Hematopoietic multipotent progenitor cell treated with erythropoietin and hydrocortisone succinate and interleukin-3 and kit ligand, for 17 days (in vitro differentiated cells): ENCODE data around the gene SRCIN1.
"Not testable (repeated sequence)": the region's sequence is repeated elsewhere in the genome, so short reads cannot be mapped to it uniquely, and the experiment has no call there.

Experiments used
- DNase-seq: peaks from one replicate; pipeline ENCODE4 v3.0.0-alpha.2; 2015; ENCODE audit warnings: low spot score

Gene SRCIN1

DNA sequence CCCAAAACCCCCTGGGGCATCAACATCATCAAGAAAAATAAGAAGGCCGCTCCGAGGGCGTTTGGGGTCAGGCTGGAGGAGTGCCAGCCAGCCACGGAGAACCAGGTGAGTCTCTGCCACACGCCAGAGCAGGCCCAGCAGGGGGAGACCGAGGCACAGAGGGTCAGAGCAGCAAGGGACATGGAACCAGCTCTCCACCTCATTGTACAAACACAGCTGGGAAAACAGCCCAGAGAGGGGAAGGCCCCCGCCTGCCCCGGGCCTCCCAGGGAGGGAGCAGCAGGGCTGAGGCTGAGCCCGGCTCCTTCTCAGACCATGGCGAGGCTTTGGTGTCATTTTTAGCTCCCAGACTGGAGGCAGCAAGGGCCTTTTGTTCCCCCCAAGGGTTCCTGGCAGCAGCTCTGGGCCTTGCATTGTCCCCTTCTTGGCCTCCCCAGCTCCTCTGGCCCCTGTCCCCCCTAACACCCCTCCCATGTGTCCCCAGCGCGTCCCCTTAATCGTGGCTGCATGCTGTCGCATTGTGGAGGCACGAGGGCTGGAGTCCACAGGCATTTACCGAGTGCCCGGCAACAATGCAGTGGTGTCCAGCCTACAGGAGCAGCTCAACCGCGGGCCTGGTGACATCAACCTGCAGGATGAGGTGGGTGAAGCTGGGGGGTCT, 123.6 kb downstream of the SRCIN1 start:
- DNase-seq: not testable (repeated sequence)
